ENCODE results near the gene EMP2.

EMP2 gene

DNA sequence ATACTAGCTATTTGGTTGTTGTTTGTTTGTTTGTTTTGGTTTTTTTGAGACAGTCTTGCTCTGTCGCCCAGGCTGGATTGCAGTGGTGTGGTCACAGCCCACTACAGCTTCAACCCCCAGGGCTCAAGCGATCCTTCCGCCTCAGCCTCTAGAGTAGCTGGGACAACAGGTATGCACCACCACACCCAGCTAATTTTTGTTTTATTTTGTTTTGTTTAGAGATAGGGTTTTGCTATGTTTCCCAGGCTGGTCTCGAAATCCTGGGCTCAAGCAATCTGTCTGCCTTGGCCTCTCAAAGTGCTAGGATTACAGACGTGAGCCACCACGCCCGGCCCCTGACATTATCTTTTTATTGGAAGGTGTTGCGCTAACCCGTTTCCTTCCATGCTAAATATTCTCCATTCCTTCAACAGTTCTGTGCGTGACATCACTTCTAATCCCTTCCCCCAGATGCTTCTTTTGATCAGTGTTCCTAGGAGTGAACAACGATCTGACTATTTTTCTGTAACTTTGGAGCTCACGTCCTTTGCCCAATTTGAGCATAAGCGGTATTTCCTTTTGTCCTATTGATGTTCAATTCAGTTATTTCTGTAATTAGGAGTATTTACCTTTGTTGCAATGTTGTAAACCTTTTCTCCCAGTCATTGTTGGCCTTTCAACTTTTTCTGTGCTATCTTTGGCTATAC, 30.2 kb upstream of the EMP2 start:
- no peak for DNase-seq (ENCODE audit: low read depth)
- H3K4me3 ChIP-seq (ENCODE audit: control insufficient read depth, low read depth, low read length) = no peak overlapping the region
- TF ChIP-seq, protein P1, sequence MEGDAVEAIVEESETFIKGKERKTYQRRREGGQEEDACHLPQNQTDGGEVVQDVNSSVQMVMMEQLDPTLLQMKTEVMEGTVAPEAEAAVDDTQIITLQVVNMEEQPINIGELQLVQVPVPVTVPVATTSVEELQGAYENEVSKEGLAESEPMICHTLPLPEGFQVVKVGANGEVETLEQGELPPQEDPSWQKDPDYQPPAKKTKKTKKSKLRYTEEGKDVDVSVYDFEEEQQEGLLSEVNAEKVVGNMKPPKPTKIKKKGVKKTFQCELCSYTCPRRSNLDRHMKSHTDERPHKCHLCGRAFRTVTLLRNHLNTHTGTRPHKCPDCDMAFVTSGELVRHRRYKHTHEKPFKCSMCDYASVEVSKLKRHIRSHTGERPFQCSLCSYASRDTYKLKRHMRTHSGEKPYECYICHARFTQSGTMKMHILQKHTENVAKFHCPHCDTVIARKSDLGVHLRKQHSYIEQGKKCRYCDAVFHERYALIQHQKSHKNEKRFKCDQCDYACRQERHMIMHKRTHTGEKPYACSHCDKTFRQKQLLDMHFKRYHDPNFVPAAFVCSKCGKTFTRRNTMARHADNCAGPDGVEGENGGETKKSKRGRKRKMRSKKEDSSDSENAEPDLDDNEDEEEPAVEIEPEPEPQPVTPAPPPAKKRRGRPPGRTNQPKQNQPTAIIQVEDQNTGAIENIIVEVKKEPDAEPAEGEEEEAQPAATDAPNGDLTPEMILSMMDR (IDR thresholded peaks at IDR 0.05; ENCODE audit: control insufficient read depth, insufficient read depth, low read depth, low read length, missing control alignments) = no peak

DNA sequence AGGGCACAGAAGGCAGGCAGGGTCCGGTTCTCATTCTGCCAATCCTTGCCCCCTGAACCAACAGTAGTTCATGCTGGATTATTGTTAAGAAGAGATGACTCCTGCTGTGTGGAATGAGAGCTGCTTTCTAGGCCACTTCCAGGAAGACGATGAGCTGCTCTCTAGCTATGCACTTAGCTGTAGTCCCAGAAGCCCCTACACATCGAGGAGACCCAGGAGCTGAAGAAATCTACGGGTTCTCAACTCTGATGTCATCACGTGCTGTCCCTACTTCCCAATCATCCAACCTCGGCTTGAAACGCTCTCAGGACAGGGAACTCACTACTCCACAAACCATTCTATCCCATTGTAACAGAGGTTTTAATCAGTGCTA, 29.0 kb upstream of the EMP2 start:
- TF ChIP-seq, protein P1 (IDR thresholded peaks at IDR 0.05; ENCODE audit: control insufficient read depth, insufficient read depth, low read depth, low read length, missing control alignments) = no peak
- no peak for DNase-seq (ENCODE audit: low read depth)
- no peak overlapping the region for H3K4me3 ChIP-seq (ENCODE audit: control insufficient read depth, low read depth, low read length)

DNA sequence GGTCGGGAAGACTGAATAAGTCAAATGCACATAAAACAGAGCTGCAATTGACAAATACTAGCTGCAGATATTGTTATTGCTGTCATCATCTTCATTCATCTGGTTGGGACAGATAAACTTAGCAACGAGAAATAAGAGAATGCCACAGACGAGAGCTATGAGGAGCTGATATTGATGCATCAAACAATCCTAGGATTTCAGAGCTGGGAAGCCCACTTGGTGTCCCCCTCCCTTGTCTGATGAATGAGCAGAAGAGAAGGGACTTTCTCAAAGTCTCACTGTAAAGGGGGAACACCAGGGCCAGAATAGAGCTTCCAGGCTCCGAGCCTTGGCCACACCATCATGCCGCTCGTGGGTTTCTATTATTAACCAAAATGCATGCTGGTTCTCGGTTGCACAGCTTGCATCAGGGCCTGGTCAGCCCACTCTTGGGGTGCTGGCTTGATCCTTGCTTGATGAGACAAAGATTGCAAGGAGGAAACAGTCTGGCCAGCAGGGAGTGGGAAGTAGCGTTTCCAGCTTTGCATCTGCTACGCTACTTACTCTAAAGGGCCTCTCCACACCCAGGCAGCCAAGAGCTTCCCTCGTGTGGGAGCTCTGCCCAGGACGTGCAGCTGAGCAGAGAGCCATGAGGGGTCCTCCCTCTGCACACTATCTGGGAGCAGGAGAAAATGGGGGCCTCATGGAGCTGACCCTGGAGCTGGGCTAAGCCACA, 28.4 kb upstream of the EMP2 start:
- TF ChIP-seq, protein P1 (IDR thresholded peaks at IDR 0.05; ENCODE audit: control insufficient read depth, insufficient read depth, low read depth, low read length, missing control alignments) = no peak
- DNase-seq (ENCODE audit: low read depth) = no peak
- no peak overlapping the region for H3K4me3 ChIP-seq (ENCODE audit: control insufficient read depth, low read depth, low read length)

DNA sequence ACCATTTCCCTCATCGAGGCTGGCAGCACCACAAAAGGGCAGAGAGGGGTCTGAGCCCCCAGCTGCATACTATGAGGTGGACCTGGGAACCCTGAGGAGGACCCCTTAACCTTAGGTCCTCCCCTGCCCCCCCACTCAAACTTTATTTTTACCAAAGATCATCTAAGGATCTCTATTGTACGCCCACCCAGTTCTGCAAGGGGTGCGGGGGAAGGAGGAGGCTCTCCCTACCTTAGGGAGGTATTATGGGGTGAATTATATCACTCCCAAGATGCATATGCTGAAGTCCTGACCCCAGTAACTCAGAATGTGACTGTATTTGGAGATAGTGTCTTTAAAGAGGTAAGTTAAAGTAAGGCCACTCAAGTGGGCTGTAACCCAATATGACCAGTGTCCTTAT, 26.8 kb upstream of the EMP2 start:
- DNase-seq (ENCODE audit: low read depth) = no peak
- H3K4me3 ChIP-seq (ENCODE audit: control insufficient read depth, low read depth, low read length) = no peak overlapping the region
- TF ChIP-seq, protein P1 (IDR thresholded peaks at IDR 0.05; ENCODE audit: control insufficient read depth, insufficient read depth, low read depth, low read length, missing control alignments) = no peak

DNA sequence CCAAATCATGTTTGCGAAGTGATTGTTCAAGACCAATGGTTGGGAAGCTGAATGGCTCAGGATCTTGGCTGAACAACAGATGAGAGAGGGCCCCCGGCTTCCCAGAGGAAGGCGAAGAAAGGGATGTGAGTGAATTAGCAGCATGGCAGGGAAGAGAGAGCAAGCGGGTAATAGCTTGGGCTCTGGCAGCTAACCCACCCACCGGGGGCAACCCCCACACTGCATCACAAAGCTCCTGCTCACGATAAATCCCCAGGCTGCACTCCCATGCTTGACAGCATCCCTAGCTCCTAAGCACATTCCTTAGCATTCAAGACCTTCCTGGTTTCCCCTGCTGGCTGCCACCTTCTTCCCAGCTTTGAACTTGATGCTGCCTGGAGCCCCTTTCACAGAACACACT, 26.2 kb upstream of the EMP2 start:
- no peak overlapping the region for H3K4me3 ChIP-seq (ENCODE audit: control insufficient read depth, low read depth, low read length)
- DNase-seq (ENCODE audit: low read depth) = no peak
- TF ChIP-seq, protein P1 (IDR thresholded peaks at IDR 0.05; ENCODE audit: control insufficient read depth, insufficient read depth, low read depth, low read length, missing control alignments) = no peak

DNA sequence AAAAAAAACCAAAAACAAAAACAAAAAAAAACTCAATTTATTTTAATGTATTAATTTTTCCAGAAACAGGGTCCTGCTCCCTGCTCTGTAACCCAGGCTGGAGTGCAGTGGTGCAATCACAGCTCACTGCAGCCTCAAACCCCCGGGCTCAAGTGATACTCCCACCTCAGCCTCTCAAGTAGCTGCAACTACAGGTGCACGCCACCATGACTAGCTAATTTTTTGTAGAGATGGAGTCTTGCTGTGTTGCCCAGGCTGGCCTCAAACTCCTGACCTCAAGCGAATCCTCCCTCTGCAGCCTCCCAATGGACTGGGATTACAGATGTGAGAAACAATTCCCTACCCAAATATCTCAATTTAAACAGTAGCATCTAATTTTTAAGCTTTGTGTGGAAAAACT, 25.2 kb upstream of the EMP2 start:
- no peak overlapping the region for H3K4me3 ChIP-seq (ENCODE audit: control insufficient read depth, low read depth, low read length)
- TF ChIP-seq, protein P1 (IDR thresholded peaks at IDR 0.05; ENCODE audit: control insufficient read depth, insufficient read depth, low read depth, low read length, missing control alignments) = no peak
- no peak for DNase-seq (ENCODE audit: low read depth)
